Measurements from ENCODE around the gene UXT.

UXT gene

GRCh38 chrX:47649271-47649670, 9.7 kb downstream of the UXT start:
- DNase-seq: no peak

- no peak for DNase-seq
Observed at GRCh38 chrX:47648376-47648775, 10.6 kb downstream of the UXT start.

GRCh38 chrX:47646636-47647035, 12.3 kb downstream of the UXT start:
- no peak for DNase-seq

DNA sequence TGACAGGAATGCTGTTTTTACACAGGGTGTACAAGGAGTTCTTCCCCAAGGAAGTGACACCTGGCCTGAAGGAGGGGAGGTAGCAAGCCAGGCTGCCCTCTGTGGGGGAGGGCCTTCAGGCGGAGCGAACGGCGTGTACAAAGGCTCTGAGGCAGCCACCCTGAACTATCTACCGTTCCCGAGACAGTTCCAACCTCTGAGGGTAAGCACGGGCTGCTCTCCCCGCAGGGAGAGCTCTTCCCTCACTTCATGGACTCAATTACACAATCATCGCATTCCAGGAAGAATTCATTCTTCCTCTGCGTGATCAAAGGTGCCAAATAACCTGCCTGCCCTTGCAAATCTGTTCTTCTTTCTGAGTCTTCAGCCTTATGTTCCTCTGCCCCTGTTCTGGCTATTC, 13.4 kb downstream of the UXT start:
- DNase-seq: no peak

- no peak for DNase-seq
Observed at GRCh38 chrX:47644557-47645091, 14.4 kb downstream of the UXT start.

DNA sequence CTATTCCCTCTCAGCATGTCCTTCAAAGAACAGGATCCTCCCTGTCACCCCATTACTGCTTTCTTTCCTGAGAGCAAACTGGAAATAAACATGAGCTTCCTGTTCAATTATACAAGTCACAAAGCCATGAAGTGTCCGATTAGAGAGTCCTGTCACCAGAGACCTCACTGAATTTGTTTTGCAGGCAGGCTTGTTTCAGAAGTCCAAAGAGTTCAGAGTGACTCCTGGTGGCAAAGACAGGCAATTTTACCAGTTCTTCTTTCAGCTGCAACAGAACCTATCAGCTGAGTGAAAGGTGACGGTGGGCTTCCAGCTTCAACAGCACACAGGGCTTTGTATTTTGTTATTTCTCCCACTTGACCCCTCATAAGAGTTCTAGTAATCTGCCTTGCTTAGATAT, 15.1 kb downstream of the UXT start:
- DNase-seq: no peak

DNA sequence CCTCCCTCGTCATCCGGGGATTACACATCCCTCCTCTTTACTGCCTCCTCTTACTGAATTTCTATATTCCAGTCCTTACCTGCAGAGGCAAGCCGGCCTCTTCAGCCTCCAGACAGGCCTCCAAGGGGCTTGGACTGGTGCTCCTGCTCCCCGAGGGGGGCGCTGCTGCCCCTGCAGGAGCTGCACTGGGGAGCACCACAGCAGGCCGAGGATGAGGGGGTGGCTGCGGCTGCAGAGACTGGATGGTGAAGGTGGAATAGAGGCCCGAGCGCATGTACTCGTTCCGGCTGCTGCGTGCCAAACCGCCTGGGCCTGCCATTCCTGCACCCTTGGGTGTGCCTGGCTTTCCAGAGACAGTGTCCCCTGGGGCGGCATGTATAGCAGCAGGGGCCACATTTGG, 20.2 kb downstream of the UXT start:
- no peak for DNase-seq

DNA sequence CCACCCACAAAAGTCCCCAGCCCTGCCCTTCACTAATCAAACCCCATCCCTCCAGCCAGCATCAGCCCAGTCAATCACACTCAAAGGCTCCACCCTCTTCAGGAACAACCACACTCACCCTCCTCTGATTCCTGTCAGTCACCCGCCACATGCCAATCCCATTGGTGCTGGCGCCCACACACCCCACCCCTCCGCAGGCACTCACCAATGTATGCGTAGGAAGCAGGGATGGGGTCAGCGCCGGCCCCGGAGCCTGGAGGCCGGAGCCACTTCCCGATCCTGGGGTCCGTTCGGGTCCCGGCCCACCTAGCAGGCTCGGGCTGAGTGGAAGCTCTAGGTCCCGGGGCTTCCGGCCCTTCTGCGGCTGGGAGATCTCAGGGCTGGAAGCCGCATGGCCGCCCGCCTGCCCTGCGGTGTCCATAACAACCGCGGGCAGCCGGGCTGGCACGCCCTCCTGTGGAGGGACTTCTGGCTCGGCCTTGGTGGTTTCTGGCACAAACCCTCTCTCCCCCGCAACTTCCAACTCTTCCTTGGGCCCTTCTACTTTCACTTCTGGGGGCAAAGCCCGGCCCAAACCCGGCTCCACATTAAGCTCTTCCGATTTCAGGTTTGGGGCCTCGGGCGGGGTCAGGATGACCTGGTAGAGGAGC, 21.3 kb downstream of the UXT start:
- DNase-seq: no peak

GRCh38 chrX:47634871-47635575, 24.0 kb downstream of the UXT start:
- no peak for DNase-seq

GRCh38 chrX:47633689-47634590, 25.0 kb downstream of the UXT start:
- no peak for DNase-seq

- DNase-seq: no peak
Observed at GRCh38 chrX:47632666-47633065, 26.3 kb downstream of the UXT start.

- DNase-seq: no peak
Observed at GRCh38 chrX:47631676-47632075, 27.3 kb downstream of the UXT start.

DNA sequence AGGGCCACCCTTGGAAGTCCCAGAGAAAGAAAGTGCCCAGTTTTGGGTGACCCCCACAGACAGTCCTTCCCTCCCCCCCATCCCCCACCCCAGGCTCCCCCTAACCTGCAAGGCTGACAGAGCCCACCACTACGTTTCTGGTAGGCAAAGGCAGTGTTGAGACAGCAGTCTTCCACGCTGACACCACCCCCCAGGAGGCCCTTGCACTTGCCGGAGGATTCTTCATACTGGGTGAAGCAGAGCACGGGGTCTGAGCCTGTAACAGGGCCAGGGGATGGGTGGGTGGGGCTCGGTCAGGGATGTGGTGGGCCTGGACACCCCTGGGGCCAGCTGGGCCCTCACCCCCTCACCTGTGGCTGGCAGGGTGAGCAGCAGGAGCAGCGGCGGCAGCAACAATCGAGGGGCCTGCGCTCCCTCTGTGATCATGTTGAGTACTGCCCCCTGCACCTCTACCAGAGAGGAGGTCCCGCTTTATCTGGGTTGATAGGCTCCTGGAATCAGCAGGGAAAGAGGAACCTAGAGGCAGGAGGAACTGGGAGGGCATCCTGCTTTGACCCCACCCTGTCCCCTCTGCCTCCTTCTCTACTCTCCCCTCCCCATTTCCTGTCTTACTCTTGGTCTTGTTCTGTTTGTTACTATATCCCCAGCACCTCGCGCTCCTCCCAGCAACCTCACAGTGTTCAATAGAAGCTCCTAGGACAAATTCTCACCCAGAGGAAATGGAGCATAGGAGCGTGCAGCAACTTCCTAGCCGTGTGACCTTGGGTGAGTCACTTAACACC, 29.4 kb downstream of the UXT start, which contains the start of gene CFP:
TSS of gene CFP (minus strand) at position 512 of the 782 bp plus-strand sequence. CDS start at position 426, 86 bp downstream.
- no peak for DNase-seq

- no peak for DNase-seq
Observed at GRCh38 chrX:47628982-47629381, 30.0 kb downstream of the UXT start.

DNA sequence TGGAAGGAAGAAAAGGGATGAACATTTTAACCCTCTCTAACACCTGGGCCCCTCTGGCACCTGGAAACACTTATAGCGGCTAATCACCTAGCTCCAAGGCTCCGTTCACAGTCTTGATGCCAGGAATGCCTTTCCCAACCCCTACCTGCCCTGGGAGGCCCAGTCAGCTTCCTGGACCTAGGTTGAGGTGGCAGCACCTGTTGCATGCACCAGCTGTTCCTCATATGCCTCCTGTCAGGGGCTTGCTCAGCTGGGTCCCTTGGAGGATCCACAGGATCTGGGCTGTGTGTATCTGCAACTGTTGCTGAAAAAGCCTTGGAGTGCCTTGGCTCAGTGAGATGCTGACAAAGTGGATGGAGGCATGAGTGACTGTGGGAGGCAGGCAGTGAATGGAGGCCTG, 33.6 kb downstream of the UXT start:
- DNase-seq: no peak

DNA sequence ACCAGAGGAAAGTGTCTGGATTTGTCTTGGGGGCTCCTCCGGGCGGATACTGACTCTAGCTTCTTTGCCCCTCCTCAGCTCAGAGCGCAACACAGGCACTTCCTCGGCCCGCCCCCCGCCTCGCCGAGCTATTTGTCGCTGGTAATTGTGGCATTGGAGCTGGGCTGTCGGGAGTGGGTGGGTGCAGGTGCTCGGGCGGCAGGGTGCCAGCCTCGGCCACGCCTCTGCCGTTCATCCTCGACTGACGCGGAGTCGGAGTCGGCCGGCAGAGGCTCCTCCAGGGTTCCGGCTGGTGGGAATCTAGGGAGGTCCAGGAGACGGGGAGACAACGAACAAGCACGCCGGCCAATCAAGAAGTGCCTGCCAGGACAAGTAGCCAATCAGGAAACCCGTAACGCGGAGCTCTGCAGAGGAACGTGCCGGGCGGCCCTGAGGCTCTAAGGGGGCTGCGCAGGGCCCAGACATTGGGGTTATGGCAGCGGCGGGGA, 35.4 kb downstream of the UXT start:
- DNase-seq: peak; percentile 39

DNA sequence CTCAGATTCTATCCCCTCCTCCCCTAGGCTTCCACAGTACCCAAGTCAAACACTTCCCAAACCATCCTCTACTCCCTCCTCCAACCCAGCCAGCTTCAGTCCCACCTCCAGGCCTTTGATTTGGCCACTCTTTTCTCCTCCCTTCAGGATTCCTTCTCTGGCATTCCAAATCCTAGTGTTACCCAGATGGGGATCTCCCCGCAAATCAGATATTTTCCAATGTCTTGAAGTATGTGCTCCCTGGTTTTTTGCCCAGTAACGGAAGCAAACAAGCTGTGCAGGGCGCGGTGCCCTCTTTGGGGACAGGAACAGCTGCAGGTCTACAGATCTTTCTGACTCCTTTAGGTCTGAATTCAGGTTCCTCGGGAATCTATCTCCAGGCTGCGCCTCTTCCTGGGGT, 37.1 kb downstream of the UXT start:
- DNase-seq: no peak

GRCh38 chrX:47620303-47620685, 38.7 kb downstream of the UXT start:
- no peak for DNase-seq

DNA sequence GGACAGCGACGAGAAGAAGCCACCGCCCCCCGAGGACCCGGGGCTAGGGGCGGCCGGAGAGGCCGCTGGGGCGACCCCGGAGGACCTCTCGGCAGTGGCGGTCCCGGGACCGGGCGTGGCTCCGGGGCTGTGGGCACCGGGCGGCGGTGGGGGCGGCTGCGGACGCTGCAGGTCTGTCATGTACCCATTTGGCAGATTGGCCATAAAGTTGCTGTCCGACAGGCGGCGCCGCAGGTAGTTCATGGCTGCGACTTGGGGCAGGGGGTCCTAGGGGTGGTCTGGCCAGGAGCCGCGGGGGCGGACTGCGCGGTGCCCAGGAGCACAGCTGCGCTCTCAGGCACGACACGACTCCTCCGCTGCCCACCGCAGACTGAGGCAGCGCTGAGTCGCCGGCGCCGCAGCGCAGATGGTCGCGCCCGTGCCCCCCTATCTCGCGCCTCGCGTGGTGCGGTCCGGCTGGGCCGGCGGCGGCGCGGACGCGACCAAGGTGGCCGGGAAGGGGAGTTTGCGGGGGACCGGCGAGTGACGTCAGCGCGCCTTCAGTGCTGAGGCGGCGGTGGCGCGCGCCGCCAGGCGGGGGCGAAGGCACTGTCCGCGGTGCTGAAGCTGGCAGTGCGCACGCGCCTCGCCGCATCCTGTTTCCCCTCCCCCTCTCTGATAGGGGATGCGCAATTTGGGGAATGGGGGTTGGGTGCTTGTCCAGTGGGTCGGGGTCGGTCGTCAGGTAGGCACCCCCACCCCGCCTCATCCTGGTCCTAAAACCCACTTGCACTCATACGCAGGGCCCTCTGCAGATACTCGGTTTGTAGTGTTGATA, 39.3 kb downstream of the UXT start, which contains the start of gene SYN1:
TSS of gene SYN1 (minus strand) at position 372 of the 817 bp plus-strand sequence. CDS start at position 243, 129 bp downstream.
- peak; percentile 65 for DNase-seq

DNA sequence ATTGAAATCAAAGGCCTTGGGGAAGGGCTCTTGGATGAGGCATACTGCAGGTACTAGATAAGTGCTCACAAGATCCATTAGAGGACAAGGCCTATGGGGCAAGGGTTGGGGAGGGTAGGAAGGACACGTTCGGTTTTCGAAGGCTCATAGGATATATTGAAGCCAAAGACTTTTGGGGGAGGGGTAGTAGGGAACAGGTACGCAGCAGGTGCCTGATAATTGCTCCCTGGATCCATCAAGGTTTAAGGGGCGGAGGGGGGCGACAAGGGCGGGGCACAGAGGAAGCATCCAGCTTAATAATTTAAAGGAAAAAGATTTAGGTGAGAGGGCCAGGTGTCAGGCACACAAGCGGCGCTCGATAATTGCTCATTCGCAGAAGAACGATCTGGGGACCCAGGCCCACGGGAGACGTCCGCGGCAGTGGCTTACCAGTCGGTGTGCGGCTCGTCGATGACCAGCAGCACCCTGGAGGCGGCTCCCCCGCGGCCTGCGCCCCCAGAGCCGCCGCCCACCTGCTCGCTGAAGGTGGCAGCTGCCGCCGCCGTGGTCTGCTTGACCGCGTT, 40.0 kb downstream of the UXT start:
- no peak for DNase-seq

GRCh38 chrX:47614618-47615017, 44.4 kb downstream of the UXT start:
- no peak for DNase-seq

All from effector CD8-positive, alpha-beta T cell (primary cell).